GM12892 (cell line): ENCODE results near the gene MED7.

Experiments used
- POLR2A ChIP-seq: IDR thresholded peaks from 2 replicates; pipeline ENCODE4 v1.6.1; 2011; ENCODE audit warnings: low read depth, low read length, control low read depth
- POLR2AphosphoS5 ChIP-seq: IDR thresholded peaks from 2 replicates; pipeline ENCODE4 v1.6.1; 2011; ENCODE audit warnings: low read depth, low read length, control low read depth

DNA sequence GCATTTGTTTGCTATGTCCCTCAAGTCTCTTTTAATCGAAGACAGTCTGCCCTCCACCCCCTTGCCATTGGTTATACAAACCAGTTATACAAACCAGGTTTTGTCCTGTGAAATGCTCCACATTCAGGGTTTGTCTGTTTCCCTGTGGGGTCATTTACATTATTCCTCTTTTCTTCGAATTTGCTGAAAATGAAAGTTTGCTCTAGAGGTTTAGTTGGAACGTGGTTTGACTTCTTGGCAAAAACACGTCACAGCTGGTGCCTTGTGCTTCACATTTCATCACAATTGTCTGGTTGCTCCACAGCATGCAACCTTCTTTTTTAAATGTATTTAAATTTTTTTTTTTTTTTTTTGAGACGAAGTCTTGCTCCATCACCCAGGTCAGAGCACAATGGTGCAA lies 29.7 kb downstream of the MED7 start:
- no peak for TF ChIP-seq POLR2A
- no peak for TF ChIP-seq POLR2AphosphoS5
